HepG2 (cell line): ENCODE data around the gene VARS1. TPM values are rescaled to one million over a fixed set of nuclear protein-coding genes. Genes with fewer than 3 reads are reported as not detected.
A peak's percentile ranks its signal among the peaks of the same experiment; 100 is the strongest.

ENCODE experiments used
- BORCS8-MEF2B ChIP-seq: sonication (generic); formaldehyde crosslinking; IDR thresholded peaks from 2 replicates; pipeline ENCODE4 v1.8.0; 2022; ENCODE audit warnings: mild to moderate bottlenecking, missing genetic modification reagents
- GTF2F1 ChIP-seq: fragments of 150-350 bp; IDR thresholded peaks from 2 replicates; pipeline ENCODE4 v1.6.1; 2014; ENCODE audit warnings: low read length
- KAT7 ChIP-seq: IDR thresholded peaks from 2 replicates; pipeline ENCODE4 v1.6.1; 2018; ENCODE audit warnings: borderline replicate concordance, missing compliant biosample characterization
- KDM3A ChIP-seq: IDR thresholded peaks from 2 replicates; pipeline ENCODE4 v1.6.1; 2018; ENCODE audit warnings: low read depth, missing compliant biosample characterization
- MYC ChIP-seq: sonication (generic); formaldehyde crosslinking; IDR thresholded peaks from 2 replicates; pipeline ENCODE4 v1.9.0; 2021; ENCODE audit warnings: missing genetic modification reagents, borderline replicate concordance
- RAD21 ChIP-seq: fragments of 450-650 bp; formaldehyde crosslinking; IDR thresholded peaks from 2 replicates; pipeline ENCODE4 v1.5.0; 2020; ENCODE audit warnings: mild to moderate bottlenecking
- SP140L ChIP-seq: sonication (generic); formaldehyde crosslinking; IDR thresholded peaks from 2 replicates; pipeline ENCODE4 v1.4.0; 2020; ENCODE audit warnings: missing genetic modification reagents, borderline replicate concordance
- TBX3 ChIP-seq: fragments of 450-650 bp; IDR thresholded peaks from 2 replicates; pipeline ENCODE4 v1.6.1; 2017; ENCODE audit warnings: antibody characterized with exemption, mild to moderate bottlenecking, inconsistent platforms, borderline replicate concordance
- ZBTB7B ChIP-seq: sonication (generic); formaldehyde crosslinking; IDR thresholded peaks from 2 replicates; pipeline ENCODE4 v1.4.0; 2020; ENCODE audit warnings: missing genetic modification reagents
- ZFP82 ChIP-seq: sonication (generic); formaldehyde crosslinking; IDR thresholded peaks from 2 replicates; pipeline ENCODE4 v1.5.1; 2020; ENCODE audit warnings: mild to moderate bottlenecking, missing genetic modification reagents, borderline replicate concordance
- ZNF121 ChIP-seq: sonication (generic); formaldehyde crosslinking; IDR thresholded peaks from 2 replicates; pipeline ENCODE4 v1.5.0; 2020; ENCODE audit warnings: mild to moderate bottlenecking, missing genetic modification reagents
- ZNF484 ChIP-seq: sonication (generic); formaldehyde crosslinking; IDR thresholded peaks from 2 replicates; pipeline ENCODE4 v1.5.1; 2020; ENCODE audit warnings: mild to moderate bottlenecking, low read depth, missing genetic modification reagents, borderline replicate concordance
- ZNF543 ChIP-seq: sonication (generic); formaldehyde crosslinking; IDR thresholded peaks from 2 replicates; pipeline ENCODE4 v1.4.0; 2020; ENCODE audit warnings: mild to moderate bottlenecking, missing genetic modification reagents
- polyA plus RNA-seq, 8 experiments: library from polyadenylated mRNA; depleted of rRNA in 3 of 8; stranded (reverse) in 7 of 8; unstranded in 1 of 8; fragments of >200 nt; fragmentation: Illumina TruSeq in 4 of 8; extraction: Trizol in 4 of 8; gene quantifications; 2 replicates each; pipeline versions ENCODE4 v1.2.1 to v1.2.3, GENCODE V29; 2011 to 2016; ENCODE audit warnings: low read depth in 4 of 8, missing spikeins in 1 of 8, mixed read lengths in 1 of 8; ENCODE audit not compliant: insufficient read depth in 1 of 8
- total RNA-seq, 5 experiments: library from RNA; depleted of rRNA; stranded (reverse); fragments of >200 nt; fragmentation: Illumina TruSeq; extraction: Trizol; gene quantifications; 2 replicates each; pipeline ENCODE4 v1.2.3, GENCODE V29; 2016; ENCODE audit warnings: low read depth in 1 of 5
- TF ChIP-seq, protein P1 (sequence below): sonication (generic); formaldehyde crosslinking; IDR thresholded peaks from 2 replicates; pipeline ENCODE4 v1.4.0; 2020; ENCODE audit warnings: missing genetic modification reagents
- TF ChIP-seq, protein P2 (sequence below): sonication (generic); formaldehyde crosslinking; IDR thresholded peaks from 2 replicates; pipeline ENCODE4 v1.5.0; 2020; ENCODE audit warnings: mild to moderate bottlenecking, missing genetic modification reagents
- TF ChIP-seq, protein P3 (sequence below): sonication (generic); formaldehyde crosslinking; IDR thresholded peaks from 2 replicates; pipeline ENCODE4 v1.4.0; 2020; ENCODE audit warnings: missing genetic modification reagents; ENCODE audit errors: not compliant biosample characterization
- TF ChIP-seq, protein P4 (sequence below): IDR thresholded peaks from 2 replicates; pipeline ENCODE4 v1.6.1; 2016; ENCODE audit warnings: low read depth, borderline replicate concordance
- TF ChIP-seq, protein P5 (sequence below): sonication (generic); formaldehyde crosslinking; IDR thresholded peaks from 2 replicates; pipeline ENCODE4 v1.4.0; 2020; ENCODE audit warnings: missing genetic modification reagents, borderline replicate concordance
- TF ChIP-seq, protein P6 (sequence below): sonication (generic); formaldehyde crosslinking; IDR thresholded peaks from 2 replicates; pipeline ENCODE4 v1.4.0; 2020; ENCODE audit warnings: missing genetic modification reagents

Gene VARS1
- total and polyA plus RNA-seq, 2 of the 13 experiments (the other 11 are each of a cell fraction or from before 2014, with no cell fraction given), result 14.7 to 56.1 TPM

DNA sequence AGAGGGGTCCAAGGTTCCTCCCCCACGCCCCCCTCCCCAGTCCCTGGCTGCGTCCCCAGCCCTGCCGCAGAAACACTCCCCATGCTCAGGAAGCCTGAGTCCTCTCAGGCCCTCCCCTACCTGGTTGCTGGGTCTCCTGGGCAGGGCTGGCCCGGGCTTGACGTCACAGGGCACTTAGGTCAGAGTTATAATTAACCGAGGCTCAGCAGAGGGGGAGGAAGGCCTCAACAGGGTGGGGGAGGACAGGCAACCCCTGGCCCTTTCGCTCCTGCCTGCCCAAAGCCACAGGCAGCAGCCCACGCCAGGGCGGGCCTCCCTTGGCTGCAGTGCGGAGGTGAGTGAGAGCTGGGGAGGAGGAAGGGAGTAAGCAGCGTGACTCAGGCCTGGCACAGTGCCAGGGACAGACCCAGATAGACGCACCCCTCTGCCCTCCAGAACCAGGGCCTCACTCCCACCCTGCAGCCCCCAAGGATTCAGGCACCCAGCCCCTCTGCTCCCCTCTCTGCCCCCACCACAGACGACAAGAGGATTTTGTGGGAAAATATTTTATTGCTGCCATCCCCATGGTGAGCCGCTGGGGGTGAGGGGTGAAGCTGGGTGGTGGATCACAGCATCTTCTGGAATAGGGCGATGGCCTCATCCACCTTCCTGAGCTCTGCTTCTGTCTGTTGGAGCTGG lies 18.4 kb downstream of the VARS1 start, which contains the start of gene VWA7 (continued):
- TF ChIP-seq, protein P1, sequence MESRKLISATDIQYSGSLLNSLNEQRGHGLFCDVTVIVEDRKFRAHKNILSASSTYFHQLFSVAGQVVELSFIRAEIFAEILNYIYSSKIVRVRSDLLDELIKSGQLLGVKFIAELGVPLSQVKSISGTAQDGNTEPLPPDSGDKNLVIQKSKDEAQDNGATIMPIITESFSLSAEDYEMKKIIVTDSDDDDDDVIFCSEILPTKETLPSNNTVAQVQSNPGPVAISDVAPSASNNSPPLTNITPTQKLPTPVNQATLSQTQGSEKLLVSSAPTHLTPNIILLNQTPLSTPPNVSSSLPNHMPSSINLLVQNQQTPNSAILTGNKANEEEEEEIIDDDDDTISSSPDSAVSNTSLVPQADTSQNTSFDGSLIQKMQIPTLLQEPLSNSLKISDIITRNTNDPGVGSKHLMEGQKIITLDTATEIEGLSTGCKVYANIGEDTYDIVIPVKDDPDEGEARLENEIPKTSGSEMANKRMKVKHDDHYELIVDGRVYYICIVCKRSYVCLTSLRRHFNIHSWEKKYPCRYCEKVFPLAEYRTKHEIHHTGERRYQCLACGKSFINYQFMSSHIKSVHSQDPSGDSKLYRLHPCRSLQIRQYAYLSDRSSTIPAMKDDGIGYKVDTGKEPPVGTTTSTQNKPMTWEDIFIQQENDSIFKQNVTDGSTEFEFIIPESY (CRISPR knock-in tag), result 0 out of 2 replicates have a peak, but pooled peaks have one; percentile 18
- no peak for TF ChIP-seq ZNF543 (CRISPR knock-in tag)
- TF ChIP-seq, protein P2, sequence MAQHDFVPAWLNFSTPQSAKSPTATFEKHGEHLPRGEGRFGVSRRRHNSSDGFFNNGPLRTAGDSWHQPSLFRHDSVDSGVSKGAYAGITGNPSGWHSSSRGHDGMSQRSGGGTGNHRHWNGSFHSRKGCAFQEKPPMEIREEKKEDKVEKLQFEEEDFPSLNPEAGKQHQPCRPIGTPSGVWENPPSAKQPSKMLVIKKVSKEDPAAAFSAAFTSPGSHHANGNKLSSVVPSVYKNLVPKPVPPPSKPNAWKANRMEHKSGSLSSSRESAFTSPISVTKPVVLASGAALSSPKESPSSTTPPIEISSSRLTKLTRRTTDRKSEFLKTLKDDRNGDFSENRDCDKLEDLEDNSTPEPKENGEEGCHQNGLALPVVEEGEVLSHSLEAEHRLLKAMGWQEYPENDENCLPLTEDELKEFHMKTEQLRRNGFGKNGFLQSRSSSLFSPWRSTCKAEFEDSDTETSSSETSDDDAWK (CRISPR knock-in tag), result no peak
- no peak for TF ChIP-seq SP140L (CRISPR knock-in tag)
- no peak for TF ChIP-seq RAD21 (CRISPR knock-in tag)
- no peak for TF ChIP-seq TBX3
- TF ChIP-seq KDM3A (CRISPR knock-in tag), result peak; percentile 72; the same call in 1 of the 2 replicates
- TF ChIP-seq, protein P3, sequence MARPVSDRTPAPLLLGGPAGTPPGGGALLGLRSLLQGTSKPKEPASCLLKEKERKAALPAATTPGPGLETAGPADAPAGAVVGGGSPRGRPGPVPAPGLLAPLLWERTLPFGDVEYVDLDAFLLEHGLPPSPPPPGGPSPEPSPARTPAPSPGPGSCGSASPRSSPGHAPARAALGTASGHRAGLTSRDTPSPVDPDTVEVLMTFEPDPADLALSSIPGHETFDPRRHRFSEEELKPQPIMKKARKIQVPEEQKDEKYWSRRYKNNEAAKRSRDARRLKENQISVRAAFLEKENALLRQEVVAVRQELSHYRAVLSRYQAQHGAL (CRISPR knock-in tag), result no peak
- TF ChIP-seq ZFP82 (CRISPR knock-in tag), result 0 out of 2 replicates have a peak, but pooled peaks have one; percentile 47
- TF ChIP-seq, protein P4, sequence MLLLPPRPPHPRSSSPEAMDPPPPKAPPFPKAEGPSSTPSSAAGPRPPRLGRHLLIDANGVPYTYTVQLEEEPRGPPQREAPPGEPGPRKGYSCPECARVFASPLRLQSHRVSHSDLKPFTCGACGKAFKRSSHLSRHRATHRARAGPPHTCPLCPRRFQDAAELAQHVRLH (CRISPR knock-in tag), result peak; percentile 69; the same call in 1 of the 2 replicates
- no peak; the same call in 1 of the 2 replicates for TF ChIP-seq ZBTB7B (CRISPR knock-in tag)
- no peak for TF ChIP-seq KAT7 (CRISPR knock-in tag)
- TF ChIP-seq, protein P5, sequence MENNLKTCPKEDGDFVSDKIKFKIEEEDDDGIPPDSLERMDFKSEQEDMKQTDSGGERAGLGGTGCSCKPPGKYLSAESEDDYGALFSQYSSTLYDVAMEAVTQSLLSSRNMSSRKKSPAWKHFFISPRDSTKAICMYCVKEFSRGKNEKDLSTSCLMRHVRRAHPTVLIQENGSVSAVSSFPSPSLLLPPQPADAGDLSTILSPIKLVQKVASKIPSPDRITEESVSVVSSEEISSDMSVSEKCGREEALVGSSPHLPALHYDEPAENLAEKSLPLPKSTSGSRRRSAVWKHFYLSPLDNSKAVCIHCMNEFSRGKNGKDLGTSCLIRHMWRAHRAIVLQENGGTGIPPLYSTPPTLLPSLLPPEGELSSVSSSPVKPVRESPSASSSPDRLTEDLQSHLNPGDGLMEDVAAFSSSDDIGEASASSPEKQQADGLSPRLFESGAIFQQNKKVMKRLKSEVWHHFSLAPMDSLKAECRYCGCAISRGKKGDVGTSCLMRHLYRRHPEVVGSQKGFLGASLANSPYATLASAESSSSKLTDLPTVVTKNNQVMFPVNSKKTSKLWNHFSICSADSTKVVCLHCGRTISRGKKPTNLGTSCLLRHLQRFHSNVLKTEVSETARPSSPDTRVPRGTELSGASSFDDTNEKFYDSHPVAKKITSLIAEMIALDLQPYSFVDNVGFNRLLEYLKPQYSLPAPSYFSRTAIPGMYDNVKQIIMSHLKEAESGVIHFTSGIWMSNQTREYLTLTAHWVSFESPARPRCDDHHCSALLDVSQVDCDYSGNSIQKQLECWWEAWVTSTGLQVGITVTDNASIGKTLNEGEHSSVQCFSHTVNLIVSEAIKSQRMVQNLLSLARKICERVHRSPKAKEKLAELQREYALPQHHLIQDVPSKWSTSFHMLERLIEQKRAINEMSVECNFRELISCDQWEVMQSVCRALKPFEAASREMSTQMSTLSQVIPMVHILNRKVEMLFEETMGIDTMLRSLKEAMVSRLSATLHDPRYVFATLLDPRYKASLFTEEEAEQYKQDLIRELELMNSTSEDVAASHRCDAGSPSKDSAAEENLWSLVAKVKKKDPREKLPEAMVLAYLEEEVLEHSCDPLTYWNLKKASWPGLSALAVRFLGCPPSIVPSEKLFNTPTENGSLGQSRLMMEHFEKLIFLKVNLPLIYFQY, result peak; percentile 91; the same call in 1 of the 2 replicates
- TF ChIP-seq ZNF121 (CRISPR knock-in tag), result peak; percentile 51; the same call in 1 of the 2 replicates
- peak; percentile 87 for TF ChIP-seq GTF2F1
- TF ChIP-seq ZNF484, result no peak
- peak; percentile 61; the same call in 1 of the 2 replicates for TF ChIP-seq MYC (CRISPR knock-in tag)
- TF ChIP-seq BORCS8-MEF2B (CRISPR knock-in tag), result no peak
- TF ChIP-seq, protein P6, sequence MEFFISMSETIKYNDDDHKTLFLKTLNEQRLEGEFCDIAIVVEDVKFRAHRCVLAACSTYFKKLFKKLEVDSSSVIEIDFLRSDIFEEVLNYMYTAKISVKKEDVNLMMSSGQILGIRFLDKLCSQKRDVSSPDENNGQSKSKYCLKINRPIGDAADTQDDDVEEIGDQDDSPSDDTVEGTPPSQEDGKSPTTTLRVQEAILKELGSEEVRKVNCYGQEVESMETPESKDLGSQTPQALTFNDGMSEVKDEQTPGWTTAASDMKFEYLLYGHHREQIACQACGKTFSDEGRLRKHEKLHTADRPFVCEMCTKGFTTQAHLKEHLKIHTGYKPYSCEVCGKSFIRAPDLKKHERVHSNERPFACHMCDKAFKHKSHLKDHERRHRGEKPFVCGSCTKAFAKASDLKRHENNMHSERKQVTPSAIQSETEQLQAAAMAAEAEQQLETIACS (CRISPR knock-in tag), result no peak
